ENCODE data around the gene LMBR1L. TPM values are rescaled to one million over a fixed set of nuclear protein-coding genes. Genes with fewer than 3 reads are reported as not detected.
"Not testable (repeated sequence)": the region's sequence is repeated elsewhere in the genome, so short reads cannot be mapped to it uniquely, and the experiment has no call there.

The LMBR1L gene
- total RNA-seq, 1 donor from 2014 or later = 79.9 TPM

DNA sequence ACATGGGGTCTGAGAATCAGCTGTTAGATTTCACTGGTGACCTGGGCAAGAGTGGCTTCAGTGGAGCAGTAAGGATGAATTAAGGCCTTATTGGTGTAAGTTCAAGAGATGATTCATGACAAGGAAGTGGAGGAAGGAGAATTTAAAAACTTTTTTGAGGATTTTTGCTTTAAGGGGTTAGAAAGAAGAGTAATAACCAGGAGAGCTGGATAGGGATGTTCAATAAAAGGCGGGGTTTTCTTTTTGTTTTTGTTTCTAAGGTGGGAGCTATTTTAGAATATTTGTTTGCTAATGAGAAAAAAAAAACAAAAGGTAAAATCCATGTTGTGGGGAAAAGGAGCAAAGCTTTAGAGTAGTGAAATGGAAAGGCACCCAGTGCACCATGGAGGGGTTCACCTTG lies 35.8 kb upstream of the LMBR1L start:
- DNase-seq (no peak), ATAC-seq (ENCODE audit: low read depth) (no peak)
- TF ChIP-seq, protein P1, sequence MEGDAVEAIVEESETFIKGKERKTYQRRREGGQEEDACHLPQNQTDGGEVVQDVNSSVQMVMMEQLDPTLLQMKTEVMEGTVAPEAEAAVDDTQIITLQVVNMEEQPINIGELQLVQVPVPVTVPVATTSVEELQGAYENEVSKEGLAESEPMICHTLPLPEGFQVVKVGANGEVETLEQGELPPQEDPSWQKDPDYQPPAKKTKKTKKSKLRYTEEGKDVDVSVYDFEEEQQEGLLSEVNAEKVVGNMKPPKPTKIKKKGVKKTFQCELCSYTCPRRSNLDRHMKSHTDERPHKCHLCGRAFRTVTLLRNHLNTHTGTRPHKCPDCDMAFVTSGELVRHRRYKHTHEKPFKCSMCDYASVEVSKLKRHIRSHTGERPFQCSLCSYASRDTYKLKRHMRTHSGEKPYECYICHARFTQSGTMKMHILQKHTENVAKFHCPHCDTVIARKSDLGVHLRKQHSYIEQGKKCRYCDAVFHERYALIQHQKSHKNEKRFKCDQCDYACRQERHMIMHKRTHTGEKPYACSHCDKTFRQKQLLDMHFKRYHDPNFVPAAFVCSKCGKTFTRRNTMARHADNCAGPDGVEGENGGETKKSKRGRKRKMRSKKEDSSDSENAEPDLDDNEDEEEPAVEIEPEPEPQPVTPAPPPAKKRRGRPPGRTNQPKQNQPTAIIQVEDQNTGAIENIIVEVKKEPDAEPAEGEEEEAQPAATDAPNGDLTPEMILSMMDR (IDR thresholded peaks at IDR 0.05) = no peak
- intact Hi-C loops (cut with micrococcal nuclease) = no loop called here
- Mint-ChIP-seq H3K27ac (no peak overlapping the region), H3K9me3 (no peaks in the 10 kb centered on the region), H3K4me3 (no peak overlapping the region), H3K36me3 (ENCODE audit: low read depth) (no peaks in the 10 kb centered on the region), H3K27me3 (no peaks in the 10 kb centered on the region), H3K4me1 (peaks cover 4% of the 10 kb centered on the region)
- CTCF ChIA-PET = interaction anchor here (1.4 kb wide), 1 partner anchor 82 kb away, joined by 3 read pairs; no protein-coding TSS in a partner anchor
- POLR2A ChIA-PET = interaction anchor here (2.0 kb wide), 1 partner anchor 15 kb away, joined by 12 read pairs; the partner anchor contains the start of gene TUBA1B

DNA sequence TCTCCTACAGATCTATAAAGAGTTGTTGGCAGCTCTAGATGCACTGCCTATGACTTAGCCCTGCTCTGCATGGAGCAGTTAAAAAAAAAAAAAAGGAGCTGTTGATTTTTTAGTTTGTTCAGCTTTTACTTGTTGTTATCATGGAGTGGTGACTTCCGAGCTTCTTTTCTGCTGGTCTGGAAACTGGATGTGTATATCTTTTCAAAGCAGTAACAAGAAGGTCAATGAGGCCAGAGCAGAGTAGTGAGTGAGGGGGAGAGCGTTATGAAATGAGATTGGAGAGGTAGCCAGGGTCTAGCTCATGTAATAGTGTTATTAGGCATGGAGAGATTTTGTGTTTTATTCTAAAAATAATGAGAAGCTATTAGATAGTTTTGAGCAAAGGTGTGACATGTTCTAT lies 33.7 kb upstream of the LMBR1L start:
- H3K27ac Mint-ChIP-seq = no peak overlapping the region
- TF ChIP-seq, protein P1 (IDR thresholded peaks at IDR 0.05) = no peak
- no peaks in the 10 kb centered on the region for H3K9me3 Mint-ChIP-seq
- intact Hi-C loops (cut with micrococcal nuclease) = no loop called here
- H3K27me3 Mint-ChIP-seq = no peaks in the 10 kb centered on the region
- H3K36me3 Mint-ChIP-seq (ENCODE audit: low read depth) = no peaks in the 10 kb centered on the region
- H3K4me1 Mint-ChIP-seq = no peaks in the 10 kb centered on the region
- H3K4me3 Mint-ChIP-seq = no peak overlapping the region
- POLR2A ChIA-PET = interaction anchor here (1.2 kb wide), 1 partner anchor 13 kb away, joined by 6 read pairs; the partner anchor contains the start of gene TUBA1B
- ATAC-seq (ENCODE audit: low read depth) (no peak), DNase-seq (no peak)
- CTCF ChIA-PET = no interaction called here

DNA sequence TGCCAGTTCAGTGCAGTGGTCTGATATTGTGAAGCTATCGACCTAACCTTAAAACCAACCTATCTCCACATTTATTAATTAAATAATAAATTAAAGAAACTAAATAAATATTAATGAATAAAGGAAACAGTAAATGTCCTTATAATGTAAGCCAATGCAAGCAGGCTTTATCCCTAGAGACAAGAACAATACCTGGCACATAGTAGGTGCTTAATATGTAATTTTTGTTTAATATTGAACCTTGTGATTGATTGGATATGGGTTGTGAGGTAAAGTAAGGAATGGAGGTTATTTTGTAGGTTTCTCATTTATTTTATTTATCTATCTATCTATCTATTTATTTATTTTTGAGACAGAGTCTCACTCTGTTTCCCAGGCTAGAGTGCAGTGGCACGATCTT lies 28.4 kb upstream of the LMBR1L start:
- TF ChIP-seq, protein P1 (IDR thresholded peaks at IDR 0.05) = no peak
- H3K27me3 Mint-ChIP-seq = no peaks in the 10 kb centered on the region
- CTCF ChIA-PET = no interaction called here
- H3K9me3 Mint-ChIP-seq = no peaks in the 10 kb centered on the region
- POLR2A ChIA-PET = no interaction called here
- no peak for ATAC-seq (ENCODE audit: low read depth)
- H3K4me3 Mint-ChIP-seq = no peak overlapping the region
- intact Hi-C loops (cut with micrococcal nuclease) = no loop called here
- H3K36me3 Mint-ChIP-seq (ENCODE audit: low read depth) = no peaks in the 10 kb centered on the region
- no peak overlapping the region for H3K27ac Mint-ChIP-seq
- no peak for DNase-seq
- peaks cover 8% of the 10 kb centered on the region for H3K4me1 Mint-ChIP-seq

DNA sequence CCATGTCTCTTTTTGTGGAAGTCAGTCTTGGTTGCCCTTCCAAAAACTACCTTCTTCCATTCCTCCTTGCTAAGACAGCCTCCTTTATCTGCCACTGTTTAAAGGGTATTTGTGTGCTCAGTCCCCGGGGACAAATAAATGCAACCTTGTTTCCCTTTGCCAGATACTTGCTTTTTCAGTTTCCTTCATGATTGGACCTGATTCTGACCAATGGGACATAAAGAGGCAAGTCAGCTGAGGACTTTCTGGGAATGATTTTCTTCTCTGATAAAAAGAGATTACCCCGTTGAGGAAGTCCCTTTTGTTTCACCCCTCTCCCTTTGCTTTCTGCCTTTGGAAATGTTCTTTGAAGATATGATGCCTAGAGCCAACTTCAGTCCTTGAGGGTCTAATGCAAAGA lies 27.9 kb upstream of the LMBR1L start:
- no peak overlapping the region for H3K4me3 Mint-ChIP-seq
- POLR2A ChIA-PET = no interaction called here
- ATAC-seq (ENCODE audit: low read depth) (no peak), DNase-seq (no peak)
- H3K36me3 Mint-ChIP-seq (ENCODE audit: low read depth) = no peaks in the 10 kb centered on the region
- no peaks in the 10 kb centered on the region for H3K27me3 Mint-ChIP-seq
- H3K4me1 Mint-ChIP-seq = peaks cover 11% of the 10 kb centered on the region
- intact Hi-C loops (cut with micrococcal nuclease) = no loop called here
- no peak overlapping the region for H3K27ac Mint-ChIP-seq
- H3K9me3 Mint-ChIP-seq = no peaks in the 10 kb centered on the region
- CTCF ChIA-PET = no interaction called here
- TF ChIP-seq, protein P1 (IDR thresholded peaks at IDR 0.05) = no peak

DNA sequence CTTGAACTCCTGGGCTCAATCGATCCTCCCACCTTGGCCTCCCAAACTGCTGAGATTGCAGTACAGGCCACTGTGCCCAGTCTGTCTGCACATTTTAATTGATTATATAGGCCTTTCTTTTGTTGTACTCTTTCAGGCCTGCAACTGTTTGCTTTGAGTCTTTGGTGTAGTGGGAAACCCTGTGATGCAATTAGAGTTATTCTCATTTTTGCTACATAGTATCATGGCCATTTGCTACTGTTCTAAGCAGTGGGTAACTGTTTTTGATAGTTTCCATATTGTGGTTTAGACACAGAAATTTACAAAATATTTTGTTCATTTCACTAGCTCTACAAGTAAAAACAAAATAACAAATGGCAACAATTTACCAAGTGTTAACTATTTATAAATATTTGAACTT lies 26.8 kb upstream of the LMBR1L start:
- H3K36me3 Mint-ChIP-seq (ENCODE audit: low read depth) = no peaks in the 10 kb centered on the region
- H3K9me3 Mint-ChIP-seq = no peaks in the 10 kb centered on the region
- DNase-seq = no peak
- no peak overlapping the region for H3K4me3 Mint-ChIP-seq
- TF ChIP-seq, protein P1 (IDR thresholded peaks at IDR 0.05) = no peak
- intact Hi-C loops (cut with micrococcal nuclease) = no loop called here
- peaks cover 22% of the 10 kb centered on the region for H3K4me1 Mint-ChIP-seq
- no peak overlapping the region for H3K27ac Mint-ChIP-seq
- CTCF ChIA-PET = no interaction called here
- POLR2A ChIA-PET = interaction anchor here (0.6 kb wide), 1 partner anchor 103 kb away, joined by 5 read pairs; no protein-coding TSS in a partner anchor
- no peaks in the 10 kb centered on the region for H3K27me3 Mint-ChIP-seq
- no peak for ATAC-seq (ENCODE audit: low read depth)

DNA sequence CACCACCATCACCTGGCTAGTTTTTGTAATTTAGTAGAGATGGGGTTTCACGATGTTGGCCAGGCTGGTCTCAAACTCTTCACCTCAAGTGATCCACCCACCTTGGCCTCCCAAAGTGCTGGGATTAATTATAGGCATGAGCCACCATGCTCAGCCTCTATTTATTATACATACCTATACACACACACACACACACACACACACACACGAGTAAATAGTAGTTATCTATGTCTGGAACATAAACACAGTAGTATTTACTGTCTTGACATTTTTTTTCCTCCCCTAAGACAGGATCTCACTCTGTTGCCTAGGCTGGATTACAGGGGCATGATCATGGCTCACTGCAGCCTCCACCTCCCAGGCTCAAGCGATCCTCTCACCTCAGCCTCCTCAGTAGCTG lies 26.4 kb upstream of the LMBR1L start:
- DNase-seq; ATAC-seq (ENCODE audit: low read depth); intact Hi-C loops (cut with micrococcal nuclease); H3K27ac Mint-ChIP-seq; H3K36me3 Mint-ChIP-seq (ENCODE audit: low read depth); CTCF ChIA-PET; H3K27me3 Mint-ChIP-seq; H3K4me3 Mint-ChIP-seq; H3K9me3 Mint-ChIP-seq: not testable (repeated sequence)
- POLR2A ChIA-PET = interaction anchor here (0.7 kb wide), 1 partner anchor 145 kb away, joined by 7 read pairs; no protein-coding TSS in a partner anchor
- H3K4me1 Mint-ChIP-seq = peaks cover 27% of the 10 kb centered on the region
